GM12873 (cell line): ENCODE measurements around the gene B4GALT3.
A peak's percentile ranks its signal among the peaks of the same experiment; 100 is the strongest.

Experiments used
- TF ChIP-seq, protein P1 (sequence below): IDR thresholded peaks from 2 replicates; pipeline ENCODE4 v1.5.1; 2012; ENCODE audit warnings: low read depth, mild to moderate bottlenecking, moderate library complexity, low read length, control low read depth; ENCODE audit not compliant: insufficient read depth; ENCODE audit errors: missing control alignments

The B4GALT3 gene

DNA sequence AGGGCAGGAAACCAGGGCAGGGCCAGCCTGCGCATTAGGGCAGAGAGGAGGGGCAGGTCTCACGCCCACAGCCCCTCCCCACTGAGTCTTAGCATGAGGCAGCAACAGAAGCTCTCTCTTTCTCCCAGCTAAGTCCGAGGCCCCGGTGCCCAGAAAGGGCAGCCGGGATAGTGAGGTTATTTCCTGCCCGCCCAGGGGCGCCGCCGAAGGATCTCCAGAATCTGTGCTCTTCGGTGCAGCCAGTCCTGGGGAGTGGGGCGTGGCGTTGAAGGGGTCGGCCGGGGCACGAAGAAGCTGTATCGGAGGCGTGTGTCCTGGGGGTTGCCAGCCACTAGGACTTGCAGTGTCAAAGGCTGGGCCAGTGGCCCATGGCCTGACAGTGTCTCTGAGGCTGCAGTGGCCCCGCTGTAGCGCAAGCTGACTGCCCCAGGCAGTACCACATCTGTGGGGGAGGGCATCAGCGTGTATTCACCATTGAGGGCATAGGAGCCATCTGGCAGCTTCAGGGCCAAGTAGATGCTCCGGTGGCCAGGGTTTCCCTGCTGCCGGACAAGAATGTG lies 13.7 kb upstream of the B4GALT3 start:
- TF ChIP-seq, protein P1, sequence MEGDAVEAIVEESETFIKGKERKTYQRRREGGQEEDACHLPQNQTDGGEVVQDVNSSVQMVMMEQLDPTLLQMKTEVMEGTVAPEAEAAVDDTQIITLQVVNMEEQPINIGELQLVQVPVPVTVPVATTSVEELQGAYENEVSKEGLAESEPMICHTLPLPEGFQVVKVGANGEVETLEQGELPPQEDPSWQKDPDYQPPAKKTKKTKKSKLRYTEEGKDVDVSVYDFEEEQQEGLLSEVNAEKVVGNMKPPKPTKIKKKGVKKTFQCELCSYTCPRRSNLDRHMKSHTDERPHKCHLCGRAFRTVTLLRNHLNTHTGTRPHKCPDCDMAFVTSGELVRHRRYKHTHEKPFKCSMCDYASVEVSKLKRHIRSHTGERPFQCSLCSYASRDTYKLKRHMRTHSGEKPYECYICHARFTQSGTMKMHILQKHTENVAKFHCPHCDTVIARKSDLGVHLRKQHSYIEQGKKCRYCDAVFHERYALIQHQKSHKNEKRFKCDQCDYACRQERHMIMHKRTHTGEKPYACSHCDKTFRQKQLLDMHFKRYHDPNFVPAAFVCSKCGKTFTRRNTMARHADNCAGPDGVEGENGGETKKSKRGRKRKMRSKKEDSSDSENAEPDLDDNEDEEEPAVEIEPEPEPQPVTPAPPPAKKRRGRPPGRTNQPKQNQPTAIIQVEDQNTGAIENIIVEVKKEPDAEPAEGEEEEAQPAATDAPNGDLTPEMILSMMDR, result no peak

DNA sequence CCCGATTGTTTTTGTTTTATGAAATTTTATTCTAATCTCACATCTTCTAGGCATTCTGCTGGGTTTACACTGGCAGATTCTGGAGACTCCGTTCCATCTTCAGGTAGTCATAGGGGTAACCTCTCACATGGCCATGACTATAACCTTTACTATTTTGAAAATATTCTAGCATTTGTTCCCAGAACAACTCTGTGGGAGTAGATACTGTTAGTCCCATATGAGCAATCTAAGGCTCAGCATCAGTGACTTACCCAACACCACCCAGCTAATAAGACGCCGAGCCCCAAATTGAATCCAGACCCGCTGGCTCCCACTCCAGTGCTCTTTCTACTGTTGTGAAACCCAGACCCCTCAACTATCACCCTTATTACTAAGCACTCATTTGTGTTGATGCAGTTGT lies 11.7 kb upstream of the B4GALT3 start:
- TF ChIP-seq, protein P1, result no peak

DNA sequence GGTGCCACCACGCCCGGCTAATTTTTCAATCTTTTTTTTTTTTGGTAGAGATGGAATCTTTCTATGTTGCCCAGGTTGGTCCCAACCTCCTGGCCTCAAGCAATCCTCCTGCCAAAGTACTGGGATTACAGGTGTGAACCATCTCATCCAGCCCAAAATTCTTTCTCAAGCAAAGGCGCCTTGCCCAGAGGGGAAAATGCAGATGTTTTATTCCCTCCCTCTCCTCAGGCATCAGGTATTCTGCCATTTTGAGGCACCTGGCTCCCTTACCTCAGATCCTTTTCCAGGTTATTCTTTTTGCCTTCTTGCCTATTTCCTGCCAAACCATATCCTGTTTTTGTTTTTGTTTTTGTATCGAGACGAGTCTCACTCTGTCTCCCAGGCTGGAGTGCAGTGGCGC lies 11.1 kb upstream of the B4GALT3 start:
- TF ChIP-seq, protein P1, result no peak

DNA sequence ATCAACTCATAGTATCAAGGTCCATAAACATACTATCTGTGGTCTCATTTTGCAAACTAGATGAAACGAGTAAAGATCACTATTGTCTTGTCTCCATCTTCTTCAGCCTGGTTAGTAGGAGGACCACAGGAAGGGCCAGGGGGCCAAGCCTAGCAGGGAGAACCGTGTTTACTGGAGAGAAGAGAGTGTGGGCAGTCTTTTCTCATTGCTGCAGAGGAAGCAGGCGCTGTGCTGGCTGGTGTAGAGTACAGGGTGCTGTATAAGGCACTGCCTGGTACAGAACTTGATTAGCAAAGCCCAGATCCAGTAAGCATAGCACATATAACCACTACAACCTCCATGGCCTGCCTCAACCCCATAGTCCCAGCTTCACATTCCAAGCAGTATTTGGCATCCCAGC lies 10.0 kb upstream of the B4GALT3 start:
- TF ChIP-seq, protein P1, result no peak

DNA sequence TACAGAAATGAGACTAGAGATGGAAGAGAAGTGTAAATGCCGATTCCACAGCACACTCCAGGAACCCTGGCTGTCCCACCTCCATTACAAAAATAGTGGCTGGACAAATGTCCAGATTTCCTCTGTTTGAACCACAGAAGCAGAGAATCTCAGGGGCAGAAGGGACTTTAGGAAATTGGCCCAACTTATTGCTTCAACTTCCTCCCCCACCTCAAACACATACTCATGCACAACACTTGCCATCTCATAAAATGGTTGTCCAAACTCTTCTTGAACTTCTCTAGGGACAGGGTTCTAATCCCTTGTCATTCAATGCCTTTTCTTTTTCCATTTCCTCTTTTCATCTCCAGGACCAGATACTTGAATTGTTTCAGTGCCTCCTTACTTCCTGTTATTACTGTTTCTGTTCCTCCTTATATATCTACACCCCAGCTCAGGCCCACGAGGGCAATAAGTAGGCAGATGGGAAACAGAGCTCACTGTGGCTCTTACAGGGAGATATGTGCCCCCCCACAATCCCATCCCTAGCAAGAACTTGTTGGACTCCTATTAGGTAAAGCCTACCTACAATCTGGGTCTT lies 8.5 kb upstream of the B4GALT3 start:
- TF ChIP-seq, protein P1, result no peak

DNA sequence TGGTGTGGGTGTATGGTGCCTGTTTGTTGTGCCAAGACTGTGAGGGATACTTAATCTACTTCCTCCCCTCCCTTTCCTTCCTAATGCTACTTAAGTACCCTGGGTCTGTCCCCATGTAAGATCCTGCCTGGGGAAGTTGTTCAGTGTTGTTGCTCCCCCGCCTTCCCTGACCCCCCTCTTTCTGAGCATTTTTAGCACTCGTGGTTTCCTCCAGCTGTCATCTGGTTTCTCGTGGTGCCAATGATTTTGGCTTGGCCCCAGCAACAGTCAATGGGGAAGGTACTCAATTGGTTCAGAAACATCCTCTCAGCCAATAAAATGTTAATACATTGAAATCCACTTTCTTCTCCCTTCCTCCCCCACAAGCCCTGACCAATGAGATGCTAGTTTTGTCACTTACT lies 8.0 kb upstream of the B4GALT3 start:
- TF ChIP-seq, protein P1, result no peak

DNA sequence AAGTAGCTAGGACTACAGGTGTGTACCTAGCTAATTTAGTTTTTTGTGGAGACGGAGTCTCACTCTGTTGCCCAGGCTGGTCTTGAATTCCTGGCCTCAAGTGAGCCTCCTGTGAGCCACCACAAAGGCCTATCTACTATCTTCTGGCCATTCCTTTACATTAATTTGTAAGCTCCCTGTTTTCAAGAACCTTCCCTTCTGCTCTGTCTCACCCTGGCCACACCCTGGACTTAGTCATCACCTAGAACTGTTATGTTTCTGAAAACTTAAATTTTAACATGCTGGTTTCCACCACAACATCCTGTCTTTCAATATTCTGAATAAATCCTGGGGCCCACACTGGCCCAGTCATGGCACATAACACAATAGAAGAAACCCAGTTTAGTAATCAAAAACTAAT lies 4.9 kb upstream of the B4GALT3 start:
- TF ChIP-seq, protein P1, result no peak

DNA sequence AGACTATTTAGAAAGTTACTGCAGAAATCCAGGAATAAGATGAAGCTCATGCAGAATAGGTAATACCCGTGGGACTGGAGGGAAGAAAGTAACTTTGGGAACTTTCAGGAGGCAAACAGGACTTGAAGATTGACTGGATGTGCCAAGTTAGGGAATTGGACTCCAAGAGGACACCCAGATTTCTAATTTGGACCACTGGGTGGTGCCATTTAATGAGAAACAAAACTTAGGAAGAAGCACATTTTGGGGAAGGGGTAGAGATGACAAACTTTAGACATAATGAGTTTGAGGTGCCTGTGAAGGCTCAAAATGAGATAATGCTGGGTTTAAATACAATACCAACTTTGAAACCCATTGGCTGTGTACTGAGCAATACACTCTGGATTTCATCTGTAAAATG lies 3.3 kb upstream of the B4GALT3 start:
- TF ChIP-seq, protein P1, result peak; percentile 41
